ENCODE measurements around the gene TBXA2R. TPM values are rescaled to one million over a fixed set of nuclear protein-coding genes. Genes with fewer than 3 reads are reported as not detected.
A peak's percentile ranks its signal among the peaks of the same experiment; 100 is the strongest.

The TBXA2R gene
- total RNA-seq, 4 donors from 2014 or later, result 1.4 to 14.9 (median 4.5) TPM

DNA sequence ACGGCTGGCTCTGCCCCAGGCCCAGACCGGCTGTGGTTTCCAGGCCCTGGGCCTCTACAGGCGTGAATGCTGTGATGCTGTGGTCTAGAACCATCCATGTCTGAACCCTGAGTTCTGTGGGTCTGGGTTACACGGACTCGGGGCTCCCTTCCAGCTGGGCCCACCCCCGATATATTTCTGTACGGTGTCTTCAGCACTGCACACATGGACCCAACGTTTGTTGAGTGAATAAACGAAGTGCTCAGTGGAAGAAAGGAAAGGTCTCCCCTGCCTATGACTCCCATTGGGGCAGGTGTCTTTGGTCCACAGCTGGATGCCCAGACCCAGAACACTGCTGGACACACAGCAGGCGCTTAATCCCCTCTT lies 61.0 kb downstream of the TBXA2R start:
- Histone ChIP-seq H3K4me1 (peaks cover 0 to 11% (median 0%) of the 10 kb centered on the region in 3 donors), H3K36me3 (peaks cover 0 to 68% of the 10 kb centered on the region in 2 donors), H3K4me3 (no peak overlapping the region), H3K9me3 (no peaks in the 10 kb centered on the region), H3K27ac (no peak overlapping the region), H3K27me3 (no peaks in the 10 kb centered on the region)
- 66% methylated on average over 5 of the region's 10 CpGs; no CpG with 5 or more reads in 1 of the 2 donors for WGBS, 2 donors (ENCODE audit: low coverage in 1 of 2)
- TF ChIP-seq POLR2A (IDR thresholded peaks at IDR 0.05) (no peak), CTCF (IDR thresholded peaks at IDR 0.05) (no peak), POLR2AphosphoS5 (IDR thresholded peaks at IDR 0.05) (no peak), EP300 (IDR thresholded peaks at IDR 0.05) (no peak)
- no peak for ATAC-seq

GRCh38 chr19:3544742-3545668 lies 61.7 kb downstream of the TBXA2R start:
- H3K27me3 ChIP-seq, result no peaks in the 10 kb centered on the region
- no peaks in the 10 kb centered on the region for H3K9me3 ChIP-seq
- ATAC-seq, result peak; percentile 62
- H3K4me1 ChIP-seq, result peaks cover 0 to 11% (median 0%) of the 10 kb centered on the region in 3 donors
- peaks cover 0 to 61% of the 10 kb centered on the region in 2 donors for H3K36me3 ChIP-seq
- H3K27ac ChIP-seq, result no peak overlapping the region
- peak in 3 of 4 experiments; percentile 93 to 98 (median 94) for TF ChIP-seq CTCF (IDR thresholded peaks at IDR 0.05)
- TF ChIP-seq POLR2AphosphoS5 (IDR thresholded peaks at IDR 0.05), result no peak
- no peak for TF ChIP-seq EP300 (IDR thresholded peaks at IDR 0.05)
- TF ChIP-seq POLR2A (IDR thresholded peaks at IDR 0.05), result no peak
- no peak overlapping the region for H3K4me3 ChIP-seq
- WGBS, 2 donors (ENCODE audit: low coverage in 1 of 2), result 6 to 50% methylated on average over 3 of the region's 30 CpGs

Small RNA genes lying within 50 kb of the gene (small RNA-seq; reads per million reads assigned to genes)
- 0 reads per million in 4 donors for gene AC005786.1

Other genes with a start within 250 kb of the TBXA2R start
- 100 to 1,000 TPM; 125 to 285 (median 155) TPM for gene NFIC, start 240.3 kb downstream of the TBXA2R start, total RNA-seq
- gene SMIM24, start 126.3 kb downstream of the TBXA2R start, total RNA-seq, result not detected
- gene SMIM44, start 123.4 kb downstream of the TBXA2R start, total RNA-seq, result not detected
- gene DOHH, start 106.2 kb downstream of the TBXA2R start, total RNA-seq, result 10 to 100 TPM; 16.5 to 30.7 (median 20.3) TPM
- gene FZR1, start 100.6 kb downstream of the TBXA2R start, total RNA-seq, result 10 to 100 TPM; 17.6 to 32.9 (median 23.0) TPM
- not detected for gene TEKTIP1, start 67.7 kb downstream of the TBXA2R start, total RNA-seq
- 10 to 100 TPM; 22.1 to 94.1 (median 42.2) TPM for gene MFSD12, start 49.3 kb downstream of the TBXA2R start, total RNA-seq
- gene HMG20B, start 33.9 kb downstream of the TBXA2R start, total RNA-seq, result 100 to 1,000 TPM; 106 to 203 (median 154) TPM
- 10 to 100 TPM in 1 of 4 donors, 1 to 10 TPM in 2, under 1 TPM in 1; 0.94 to 16.8 (median 2.1) TPM for gene GIPC3, start 21.4 kb downstream of the TBXA2R start, total RNA-seq
- 10 to 100 TPM; 20.3 to 34.2 (median 28.6) TPM for gene CACTIN, start 19.9 kb upstream of the TBXA2R start, total RNA-seq
- gene PIP5K1C, start 93.6 kb upstream of the TBXA2R start, total RNA-seq, result 100 to 1,000 TPM in 1 of 4 donors, 10 to 100 TPM in 3; 50.8 to 165 (median 61.5) TPM
- 1 to 10 TPM in 1 of 4 donors, under 1 TPM in 1, not detected in 2; 0.78 to 3.6 TPM for gene TJP3, start 101.5 kb upstream of the TBXA2R start, total RNA-seq
- gene APBA3, start 154.8 kb upstream of the TBXA2R start, total RNA-seq, result 10 to 100 TPM; 12.5 to 30.4 (median 21.3) TPM
- 10 to 100 TPM; 31.8 to 90.1 (median 76.3) TPM for gene MRPL54, start 155.8 kb upstream of the TBXA2R start, total RNA-seq
- gene RAX2, start 165.4 kb upstream of the TBXA2R start, total RNA-seq, result not detected
- 1 to 10 TPM in 3 of 4 donors, under 1 TPM in 1; 0.47 to 5.0 (median 1.7) TPM for gene MATK, start 179.5 kb upstream of the TBXA2R start, total RNA-seq

Measured in gastroesophageal sphincter (tissue), 4 donors.